Lower lobe of right lung (tissue), 2 donors: ENCODE results near the gene SMPD1. TPM values are rescaled to one million over a fixed set of nuclear protein-coding genes. Genes with fewer than 3 reads are reported as not detected.
A peak's percentile ranks its signal among the peaks of the same experiment; 100 is the strongest.

Experiments
- ATAC-seq, 2 donors: fragments of 200-7000 bp; cut with Tn5 transposase; one replicate each; pipeline ENCODE4 v1.9.1; 2020 to 2022; ENCODE audit warnings: mild to moderate bottlenecking in 2 of 2, moderate library complexity in 2 of 2
- DNase-seq: peaks from one replicate; pipeline ENCODE4 v3.0.0-alpha.2; 2020
- H3K27ac ChIP-seq: fragments of 200-600 bp; one replicate; pipeline ENCODE4 v1.8.0; 2022
- H3K27me3 ChIP-seq: fragments of 200-600 bp; one replicate; pipeline ENCODE4 v1.8.0; 2022; ENCODE audit warnings: low read depth
- H3K36me3 ChIP-seq: fragments of 200-600 bp; one replicate; pipeline ENCODE4 v1.8.0; 2022; ENCODE audit warnings: mild to moderate bottlenecking
- H3K4me1 ChIP-seq: fragments of 200-600 bp; one replicate; pipeline ENCODE4 v1.8.0; 2022
- H3K4me3 ChIP-seq: fragments of 200-600 bp; one replicate; pipeline ENCODE4 v1.8.0; 2022; ENCODE audit warnings: mild to moderate bottlenecking
- H3K9me3 ChIP-seq: fragments of 200-600 bp; one replicate; pipeline ENCODE4 v1.8.0; 2022
- intact Hi-C: fragments of 100-400 bp; cut with DNase I; formaldehyde crosslinking; loops from one replicate; pipeline ENCODE4 v1.11.0; 2022
- total RNA-seq: library from RNA; stranded (reverse); fragmentation: NEBNext Ultra II Directional; extraction: Animal tissue kit (Norgen Biotek cat#: 25700); gene quantifications from one replicate; pipeline ENCODE4 v1.2.1, GENCODE V29; 2021
- TF ChIP-seq, protein P1 (sequence below): fragments of 200-600 bp; IDR thresholded peaks from one replicate; pipeline ENCODE4 v1.8.0; 2022; ENCODE audit warnings: antibody characterized with exemption, mild to moderate bottlenecking
- donor health status: DM: no; HTN: yes; CAD: no; lungs with severe emphysema.

SMPD1 gene
- total RNA-seq, 1 donor from 2014 or later, result 39.7 TPM

DNA sequence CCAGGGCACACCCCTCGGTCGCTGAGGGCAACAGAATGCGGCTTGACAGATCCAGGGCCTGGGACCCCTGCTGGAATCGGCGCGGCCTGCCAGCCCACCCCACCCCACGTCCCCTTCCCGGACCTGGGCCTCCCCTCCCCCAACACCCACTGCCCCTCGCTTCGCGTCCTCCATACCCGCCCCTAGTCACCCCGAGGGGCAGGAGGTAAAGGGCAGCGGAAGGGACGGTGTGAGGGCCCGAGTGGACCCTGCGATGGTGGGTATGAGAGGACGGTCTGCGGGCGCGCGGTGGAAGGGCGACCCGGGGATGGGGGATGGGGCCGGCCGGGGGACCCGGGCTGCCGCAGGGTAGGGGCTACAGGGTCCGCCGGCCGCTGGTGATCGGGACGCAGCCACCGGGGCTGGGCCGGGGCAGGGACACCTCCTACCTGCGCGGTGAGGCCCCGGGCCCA lies 28.3 kb downstream of the SMPD1 start:
- intact Hi-C loops, result no loop called here
- DNase-seq (no peak), ATAC-seq (peak in 1 of 2 donors; percentile 58)
- H3K9me3 ChIP-seq, result no peaks in the 10 kb centered on the region
- H3K4me3 ChIP-seq, result peak overlapping the region; percentile 75
- no peaks in the 10 kb centered on the region for H3K36me3 ChIP-seq
- H3K4me1 ChIP-seq, result peaks cover 35% of the 10 kb centered on the region
- peaks cover 4% of the 10 kb centered on the region for H3K27me3 ChIP-seq
- TF ChIP-seq, protein P1, sequence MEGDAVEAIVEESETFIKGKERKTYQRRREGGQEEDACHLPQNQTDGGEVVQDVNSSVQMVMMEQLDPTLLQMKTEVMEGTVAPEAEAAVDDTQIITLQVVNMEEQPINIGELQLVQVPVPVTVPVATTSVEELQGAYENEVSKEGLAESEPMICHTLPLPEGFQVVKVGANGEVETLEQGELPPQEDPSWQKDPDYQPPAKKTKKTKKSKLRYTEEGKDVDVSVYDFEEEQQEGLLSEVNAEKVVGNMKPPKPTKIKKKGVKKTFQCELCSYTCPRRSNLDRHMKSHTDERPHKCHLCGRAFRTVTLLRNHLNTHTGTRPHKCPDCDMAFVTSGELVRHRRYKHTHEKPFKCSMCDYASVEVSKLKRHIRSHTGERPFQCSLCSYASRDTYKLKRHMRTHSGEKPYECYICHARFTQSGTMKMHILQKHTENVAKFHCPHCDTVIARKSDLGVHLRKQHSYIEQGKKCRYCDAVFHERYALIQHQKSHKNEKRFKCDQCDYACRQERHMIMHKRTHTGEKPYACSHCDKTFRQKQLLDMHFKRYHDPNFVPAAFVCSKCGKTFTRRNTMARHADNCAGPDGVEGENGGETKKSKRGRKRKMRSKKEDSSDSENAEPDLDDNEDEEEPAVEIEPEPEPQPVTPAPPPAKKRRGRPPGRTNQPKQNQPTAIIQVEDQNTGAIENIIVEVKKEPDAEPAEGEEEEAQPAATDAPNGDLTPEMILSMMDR, result no peak
- H3K27ac ChIP-seq, result peak overlapping the region; percentile 92

DNA sequence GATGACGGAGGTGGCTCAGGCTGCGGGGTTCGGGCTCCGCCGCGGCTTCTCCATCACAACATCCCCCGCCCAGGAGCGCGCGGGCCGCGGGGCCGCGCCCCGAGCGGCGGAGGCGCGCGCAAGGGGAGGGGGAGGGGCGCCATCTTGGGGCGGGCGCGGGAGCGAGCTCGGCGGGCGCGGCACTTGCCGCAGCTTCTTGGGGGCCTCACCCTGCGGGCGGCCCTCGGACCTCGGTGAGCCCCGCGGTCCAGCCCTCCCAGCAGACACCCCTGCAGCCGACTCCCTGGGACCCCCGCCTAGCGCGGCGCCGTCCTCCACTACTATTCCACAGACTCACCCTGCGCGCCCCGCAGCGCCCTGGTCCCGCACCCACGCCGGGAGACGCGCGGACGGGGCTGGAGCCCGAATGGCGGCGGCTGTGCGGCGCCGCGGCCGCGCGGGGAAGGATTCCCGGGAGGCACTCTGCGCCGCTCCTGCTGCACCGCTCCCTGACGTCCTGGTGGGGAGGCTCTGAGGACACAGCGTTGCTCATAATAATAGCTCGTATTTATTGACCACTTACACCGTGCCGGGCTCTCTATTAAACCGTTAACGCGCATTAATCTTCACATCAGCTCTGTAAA lies 28.8 kb downstream of the SMPD1 start, which contains the start of gene APBB1:
APBB1 (minus strand) TSS at position 86 of the 623 bp plus-strand sequence. CDS start 7,747 bp downstream, outside the sequence.
- ATAC-seq (peak; percentile 94 to 96), DNase-seq (peak; percentile 71)
- H3K36me3 ChIP-seq, result no peaks in the 10 kb centered on the region
- H3K27ac ChIP-seq, result peak within 1 kb of the TSS; percentile 92
- H3K27me3 ChIP-seq, result peaks cover 7% of the 10 kb centered on the region
- TF ChIP-seq, protein P1, result no peak
- H3K4me1 ChIP-seq, result peaks cover 35% of the 10 kb centered on the region
- H3K4me3 ChIP-seq, result peak within 1 kb of the TSS; percentile 75
- H3K9me3 ChIP-seq, result no peaks in the 10 kb centered on the region
- intact Hi-C loops, result no loop called here

DNA sequence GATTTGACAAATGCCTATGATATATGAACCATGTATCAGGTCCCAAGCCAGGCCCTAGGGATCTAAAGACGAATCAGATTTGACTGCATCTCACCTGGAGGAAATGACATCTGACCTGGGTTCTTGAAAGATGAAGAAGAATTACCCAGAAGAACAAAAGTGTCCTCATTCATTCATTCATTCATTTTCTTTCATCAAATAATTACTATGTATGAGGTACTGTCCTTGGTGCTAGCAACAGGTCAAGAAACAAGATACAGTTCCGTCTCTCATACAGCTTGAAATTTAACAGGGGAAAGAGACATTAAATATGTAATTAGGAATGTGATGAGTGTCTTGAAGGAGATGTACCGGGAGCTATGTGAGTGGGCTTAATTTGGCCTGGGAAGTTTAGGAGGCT lies 30.4 kb downstream of the SMPD1 start:
- DNase-seq (no peak), ATAC-seq (no peak)
- Histone ChIP-seq H3K27me3 (peaks cover 9% of the 10 kb centered on the region), H3K4me1 (peaks cover 21% of the 10 kb centered on the region), H3K27ac (no peak overlapping the region), H3K36me3 (no peaks in the 10 kb centered on the region), H3K9me3 (no peaks in the 10 kb centered on the region), H3K4me3 (no peak overlapping the region)
- intact Hi-C loops, result no loop called here
- TF ChIP-seq, protein P1, result no peak

DNA sequence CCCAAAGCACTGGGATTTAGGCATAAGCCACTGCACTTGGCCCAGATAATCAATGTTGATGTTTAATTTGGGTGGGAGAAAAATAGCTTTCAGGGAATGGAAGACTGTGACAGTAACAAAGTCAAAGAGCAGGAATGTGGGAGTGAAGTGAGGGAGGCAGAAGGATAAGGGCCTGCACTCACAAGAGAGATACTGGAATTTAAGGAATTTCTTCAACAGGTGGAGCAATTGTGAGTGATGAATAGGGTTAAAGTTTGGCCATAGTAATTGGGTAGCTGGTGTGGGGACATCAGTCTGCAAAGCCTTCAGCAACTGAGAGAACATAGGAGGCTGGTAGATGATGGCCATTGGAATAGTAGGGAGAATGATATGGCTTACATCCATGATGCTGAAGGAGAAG lies 37.2 kb downstream of the SMPD1 start:
- H3K4me1 ChIP-seq, result no peaks in the 10 kb centered on the region
- no peak for ATAC-seq
- no peak overlapping the region for H3K27ac ChIP-seq
- peaks cover 5% of the 10 kb centered on the region for H3K27me3 ChIP-seq
- DNase-seq, result no peak
- TF ChIP-seq, protein P1, result no peak
- no peaks in the 10 kb centered on the region for H3K9me3 ChIP-seq
- no peak overlapping the region for H3K4me3 ChIP-seq
- H3K36me3 ChIP-seq, result no peaks in the 10 kb centered on the region
- intact Hi-C loops, result no loop called here

DNA sequence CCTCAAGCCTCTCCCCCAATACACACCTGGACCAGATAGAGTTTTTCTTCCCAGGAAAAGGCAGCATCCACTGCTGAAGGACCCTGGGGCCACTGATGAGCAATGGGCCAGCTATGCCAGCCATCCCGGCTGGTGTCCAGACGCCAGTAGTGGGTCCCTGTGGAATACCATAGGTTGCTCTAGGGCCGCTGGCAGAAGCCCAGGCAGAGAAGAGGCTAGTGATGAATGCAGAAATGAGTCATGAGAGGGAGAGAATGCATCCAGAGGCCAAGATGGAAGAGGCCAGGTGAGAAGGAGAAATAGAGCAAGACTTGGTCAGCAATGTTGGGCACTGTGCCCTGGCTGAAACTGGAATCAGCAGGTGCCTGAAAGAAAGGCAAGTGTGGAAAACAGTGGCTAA lies 41.6 kb downstream of the SMPD1 start:
- DNase-seq (no peak), ATAC-seq (peak; percentile 18 to 42)
- no peaks in the 10 kb centered on the region for H3K9me3 ChIP-seq
- intact Hi-C loops, result no loop called here
- H3K36me3 ChIP-seq, result no peaks in the 10 kb centered on the region
- TF ChIP-seq, protein P1, result no peak
- H3K27me3 ChIP-seq, result no peaks in the 10 kb centered on the region
- H3K4me1 ChIP-seq, result no peaks in the 10 kb centered on the region
- no peak overlapping the region for H3K27ac ChIP-seq
- no peak overlapping the region for H3K4me3 ChIP-seq
